ENCODE measurements around the gene TACC2. TPM values are rescaled to one million over a fixed set of nuclear protein-coding genes. Genes with fewer than 3 reads are reported as not detected.

The TACC2 gene
- total and polyA plus RNA-seq, 2 donors (not counting 3 experiments of a cell fraction or from before 2014, with no cell fraction given) = 14.4 to 46.2 TPM

DNA sequence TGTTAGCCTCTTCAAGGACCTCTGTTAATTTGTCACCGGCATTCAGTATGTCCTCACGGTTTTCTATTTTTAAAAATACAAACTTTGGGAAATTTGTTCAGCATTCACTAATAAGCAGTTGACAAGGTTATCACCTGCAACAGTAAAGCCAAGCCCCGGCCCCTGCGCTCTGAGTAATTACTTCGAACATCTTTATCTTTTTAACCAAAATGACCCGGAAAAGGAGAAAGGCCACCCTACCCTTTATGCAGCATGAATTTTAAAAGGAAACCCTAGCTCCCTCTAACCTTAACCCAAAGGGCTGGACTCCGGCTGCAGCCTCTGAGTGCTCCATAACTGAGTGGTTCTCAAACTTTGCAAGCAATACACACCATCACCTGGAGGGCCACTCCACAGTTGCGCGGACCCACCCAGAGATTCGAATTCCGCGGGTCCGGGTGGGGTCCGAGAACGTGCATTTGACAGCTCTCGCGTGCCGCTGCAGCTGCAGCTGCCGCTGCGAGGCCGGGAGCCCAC, 14.9 kb upstream of the TACC2 start:
- Histone ChIP-seq H4K20me1 (replicated peaks; ENCODE audit: control insufficient read depth, extremely low read depth, insufficient read depth, low read length) (no peaks in the 10 kb centered on the region), H3K4me3 (replicated peaks in 1 of 3; ENCODE audit: insufficient read depth in 1 of 3, low read depth in 1 of 3, low read length in 3 of 3) (peak overlapping the region; percentile 80 to 92 (median 85)), H3K27ac (ENCODE audit: insufficient read depth, low read depth, low read length) (no peak overlapping the region), H3K4me1 (ENCODE audit: control insufficient read depth, extremely low read depth, insufficient read depth, low read length) (peaks cover 10% of the 10 kb centered on the region), H3K27me3 (ENCODE audit: control insufficient read depth in 2 of 2, insufficient read depth in 2 of 2, low read length in 2 of 2) (no peaks in the 10 kb centered on the region), H3K9me1 (replicated peaks; ENCODE audit: control insufficient read depth, extremely low read depth, insufficient read depth, low read length) (no peaks in the 10 kb centered on the region), H3K9me3 (replicated peaks; ENCODE audit: control insufficient read depth, insufficient read depth, low read length) (no peaks in the 10 kb centered on the region), H3K4me2 (ENCODE audit: insufficient read depth, low read length) (peak overlapping the region; percentile 95), H3K9ac (replicated peaks; ENCODE audit: extremely low read depth, insufficient read depth, low read length) (peak overlapping the region; percentile 91), H3K79me2 (ENCODE audit: control insufficient read depth, insufficient read depth, low read length) (peaks cover 22% of the 10 kb centered on the region), H3K36me3 (ENCODE audit: control insufficient read depth in 2 of 2, extremely low read depth in 1 of 2, insufficient read depth in 2 of 2, low read length in 2 of 2) (peaks cover 0 to 4% of the 10 kb centered on the region in 2 experiments), H2AFZ (ENCODE audit: low read depth, low read length) (peak overlapping the region; percentile 83)
- BruUV-seq (replicated peaks) = no TSS peak
- intact Hi-C loops (cut with micrococcal nuclease) = loop anchor here (1.0 to 5.0 kb wide), 5 partner anchors 18 to 167 kb away; no protein-coding TSS in a partner anchor
- DNase-seq (ENCODE audit: low read depth, low spot score) = no peak
- ChIA-PET POLR2A (no interaction called here), CTCF (interaction anchor here (0.8 to 2.1 kb wide), 7 partner anchors 46 to 1025 kb away, joined by 3 to 11 read pairs (median 4); partner anchors contain the start of gene ATE1)
- peak; percentile 66 for FAIRE-seq
- dilution Hi-C loops (cut with MboI; ENCODE audit: extremely low pct_ligation_motif_present, low sequenced_read_pairs) = no loop called here
- TF ChIP-seq POLR2A (IDR thresholded peaks at IDR 0.05; ENCODE audit: low read depth, low read length) = no peak
- TF ChIP-seq, protein P1, sequence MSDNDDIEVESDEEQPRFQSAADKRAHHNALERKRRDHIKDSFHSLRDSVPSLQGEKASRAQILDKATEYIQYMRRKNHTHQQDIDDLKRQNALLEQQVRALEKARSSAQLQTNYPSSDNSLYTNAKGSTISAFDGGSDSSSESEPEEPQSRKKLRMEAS (IDR thresholded peaks at IDR 0.05; ENCODE audit: insufficient read depth, insufficient read length) = peak; percentile 64
- peak; percentile 53 for TF ChIP-seq MYC (IDR thresholded peaks at IDR 0.05; ENCODE audit: low read depth, low read length)
- TF ChIP-seq JUN (IDR thresholded peaks at IDR 0.05; ENCODE audit: borderline replicate concordance, insufficient read depth, insufficient read length, low read depth) = no peak
- no peak for TF ChIP-seq EZH2 (IDR thresholded peaks at IDR 0.05; ENCODE audit: borderline replicate concordance, low read depth, low read length, severe bottlenecking)
- no peak for TF ChIP-seq GATA2 (IDR thresholded peaks at IDR 0.05; ENCODE audit: insufficient read depth, insufficient read length, low read depth, low read length)
- TF ChIP-seq, protein P2, sequence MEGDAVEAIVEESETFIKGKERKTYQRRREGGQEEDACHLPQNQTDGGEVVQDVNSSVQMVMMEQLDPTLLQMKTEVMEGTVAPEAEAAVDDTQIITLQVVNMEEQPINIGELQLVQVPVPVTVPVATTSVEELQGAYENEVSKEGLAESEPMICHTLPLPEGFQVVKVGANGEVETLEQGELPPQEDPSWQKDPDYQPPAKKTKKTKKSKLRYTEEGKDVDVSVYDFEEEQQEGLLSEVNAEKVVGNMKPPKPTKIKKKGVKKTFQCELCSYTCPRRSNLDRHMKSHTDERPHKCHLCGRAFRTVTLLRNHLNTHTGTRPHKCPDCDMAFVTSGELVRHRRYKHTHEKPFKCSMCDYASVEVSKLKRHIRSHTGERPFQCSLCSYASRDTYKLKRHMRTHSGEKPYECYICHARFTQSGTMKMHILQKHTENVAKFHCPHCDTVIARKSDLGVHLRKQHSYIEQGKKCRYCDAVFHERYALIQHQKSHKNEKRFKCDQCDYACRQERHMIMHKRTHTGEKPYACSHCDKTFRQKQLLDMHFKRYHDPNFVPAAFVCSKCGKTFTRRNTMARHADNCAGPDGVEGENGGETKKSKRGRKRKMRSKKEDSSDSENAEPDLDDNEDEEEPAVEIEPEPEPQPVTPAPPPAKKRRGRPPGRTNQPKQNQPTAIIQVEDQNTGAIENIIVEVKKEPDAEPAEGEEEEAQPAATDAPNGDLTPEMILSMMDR (IDR thresholded peaks at IDR 0.05; ENCODE audit: extremely low read depth in 1 of 2, insufficient read depth in 1 of 2, low read depth in 1 of 2, low read length in 2 of 2) = no peak
- no peak for TF ChIP-seq POLR2AphosphoS5 (IDR thresholded peaks at IDR 0.05; ENCODE audit: insufficient read depth, low read depth, low read length)
- TF ChIP-seq FOS (IDR thresholded peaks at IDR 0.05; ENCODE audit: borderline replicate concordance, insufficient read depth, low read length) = no peak
